ENCODE measurements around the gene MLC1. TPM values are rescaled to one million over a fixed set of nuclear protein-coding genes. Genes with fewer than 3 reads are reported as not detected.

MLC1 gene
- total and polyA plus RNA-seq, 2 of the 4 experiments (the other 2 are of a cell fraction): 0.10 TPM; not detected in 1

GRCh38 chr22:50107529-50107928 lies 22.3 kb upstream of the MLC1 start:
- ATAC-seq (ENCODE audit: low read depth) (no peak), DNase-seq (no peak)
- Histone ChIP-seq H3K4me1 (ENCODE audit: control insufficient read depth, insufficient read depth, low read length) (peaks cover 8% of the 10 kb centered on the region), H3K27me3 (ENCODE audit: control insufficient read depth, insufficient read depth, low read length) (no peaks in the 10 kb centered on the region; the same call in 1 of the 2 replicates), H3K9me3 (ENCODE audit: control insufficient read depth, insufficient read depth, low read length) (no peaks in the 10 kb centered on the region), H3K4ac (ENCODE audit: low read depth, low read length) (no peak overlapping the region), H2BK20ac (ENCODE audit: low read depth, low read length) (no peak overlapping the region), H2BK120ac (ENCODE audit: low read depth, low read length) (no peak overlapping the region), H4K5ac (ENCODE audit: low read depth, low read length) (no peak overlapping the region), H3K56ac (ENCODE audit: extremely low read depth, insufficient read depth, low read length) (no peak overlapping the region), H3K27ac (ENCODE audit: insufficient read depth, low read length) (no peak overlapping the region), H3K4me2 (ENCODE audit: low read depth, low read length) (no peak overlapping the region), H3K36me3 (ENCODE audit: control insufficient read depth, insufficient read depth, low read length) (no peaks in the 10 kb centered on the region), H4K8ac (ENCODE audit: low read depth in 2 of 2, low read length in 2 of 2) (no peak overlapping the region), H3K23ac (ENCODE audit: low read depth, low read length) (no peak overlapping the region), H2AK5ac (ENCODE audit: low read depth, low read length) (no peak overlapping the region), H2AFZ (replicated peaks; ENCODE audit: low read length, poor library complexity) (no peak overlapping the region), H3K79me1 (ENCODE audit: low read depth in 1 of 2, low read length in 2 of 2) (no peaks in the 10 kb centered on the region; a peak in 1 of 4 replicates), H3K9me1 (ENCODE audit: insufficient read depth, low read length) (peaks cover 7% of the 10 kb centered on the region; the same call in 1 of the 2 replicates), H3K18ac (ENCODE audit: low read depth, low read length) (no peak overlapping the region), H3K14ac (replicated peaks; ENCODE audit: low read depth, low read length) (no peak overlapping the region), H4K20me1 (ENCODE audit: insufficient read depth, low read length) (no peaks in the 10 kb centered on the region), H2BK5ac (ENCODE audit: low read depth, low read length, poor library complexity, severe bottlenecking) (no peak overlapping the region), H3K9ac (ENCODE audit: low read depth, low read length) (no peak overlapping the region), H3K4me3 (ENCODE audit: insufficient read depth, low read depth, low read length) (no peak overlapping the region), H4K91ac (ENCODE audit: insufficient read depth, low read depth, low read length) (no peak overlapping the region), H2BK15ac (ENCODE audit: low read depth, low read length) (no peak overlapping the region), H2AK9ac (replicated peaks; ENCODE audit: low read depth, low read length, poor library complexity) (peak overlapping the region; percentile 42)
- WGBS, 2 experiments (ENCODE audit: extremely low coverage in 2 of 2, insufficient read length in 1 of 2): no CpG with 5 or more reads among the region's 9 CpGs
- CTCF ChIA-PET: interaction anchor here (0.8 kb wide), 1 partner anchor 16 kb away, joined by 3 read pairs; no protein-coding TSS in a partner anchor
- dilution Hi-C loops (cut with HindIII; ENCODE audit: low sequenced_read_pairs, unreplicated experiment): no loop called here
- in situ Hi-C loops (cut with MboI; ENCODE audit: low sequenced_read_pairs): no loop called here
- POLR2A ChIA-PET (ENCODE audit: unreplicated experiment): no interaction called here
- intact Hi-C loops (cut with micrococcal nuclease): no loop called here
- no TSS peak for BruUV-seq (replicated peaks)
- TF ChIP-seq RAD21 (IDR thresholded peaks at IDR 0.05; ENCODE audit: low read length) (no peak), CTCF (conservative IDR thresholded peaks at IDR 0.05; ENCODE audit: low read depth, low read length) (no peak), MAFK (IDR thresholded peaks at IDR 0.05; ENCODE audit: low read depth, low read length) (no peak), MXI1 (IDR thresholded peaks at IDR 0.05; ENCODE audit: borderline replicate concordance, low read depth, low read length) (no peak), FOS (IDR thresholded peaks at IDR 0.05; ENCODE audit: low read depth, low read length) (no peak), BHLHE40 (IDR thresholded peaks at IDR 0.05; ENCODE audit: low read depth, low read length) (no peak), MAZ (IDR thresholded peaks at IDR 0.05; ENCODE audit: borderline replicate concordance, low read depth, low read length) (no peak), CHD1 (IDR thresholded peaks at IDR 0.05; ENCODE audit: low read depth, low read length) (no peak), RCOR1 (IDR thresholded peaks at IDR 0.05; ENCODE audit: insufficient replicate concordance, low read length) (no peak), USF2 (IDR thresholded peaks at IDR 0.05; ENCODE audit: low read depth, low read length) (no peak), POLR2A (IDR thresholded peaks at IDR 0.05; ENCODE audit: low read depth, low read length) (no peak), SMC3 (IDR thresholded peaks at IDR 0.05; ENCODE audit: low read depth, low read length) (no peak), ELK1 (IDR thresholded peaks at IDR 0.05; ENCODE audit: borderline replicate concordance, low read depth, low read length) (no peak), CEBPB (IDR thresholded peaks at IDR 0.05; ENCODE audit: low read depth, low read length) (no peak), NFE2L2 (IDR thresholded peaks at IDR 0.05; ENCODE audit: low read depth, low read length) (no peak), RFX5 (IDR thresholded peaks at IDR 0.05; ENCODE audit: low read depth, low read length) (no peak)
